Kidney (tissue), 14 donors: ENCODE data around the gene MOSPD3. TPM values are rescaled to one million over a fixed set of nuclear protein-coding genes. Genes with fewer than 3 reads are reported as not detected.

Source experiments
- DNase-seq, 5 donors: peaks; one replicate each; pipeline ENCODE4 v3.0.0-alpha.2; 2013 to 2020
- FAIRE-seq: peaks from 2 replicates; lab custom pipeline; 2012; peaks lifted over from hg19 to GRCh38; lab: Jason Lieb, UNC
- H3K27ac ChIP-seq, 2 donors: one replicate each; pipeline ENCODE4 v1.7.0; 2013; ENCODE audit warnings: low read depth in 2 of 2, low read length in 2 of 2, inconsistent platforms in 1 of 2
- H3K27me3 ChIP-seq: one replicate; pipeline ENCODE4 v1.7.1; 2013; ENCODE audit warnings: low read length, inconsistent platforms; ENCODE audit not compliant: control insufficient read depth, insufficient read depth
- H3K36me3 ChIP-seq, 3 donors: one replicate each; pipeline versions ENCODE4 v1.7.0 to v1.7.1; 2013; ENCODE audit warnings: low read length in 3 of 3, control low read depth in 1 of 3, inconsistent platforms in 1 of 3; ENCODE audit not compliant: insufficient read depth in 3 of 3, control insufficient read depth in 2 of 3
- H3K4me1 ChIP-seq, 3 donors: one replicate each; pipeline versions ENCODE4 v1.7.0 to v1.7.1; 2013; ENCODE audit warnings: low read length in 3 of 3, inconsistent platforms in 1 of 3, low read depth in 1 of 3; ENCODE audit not compliant: control insufficient read depth in 2 of 3, insufficient read depth in 2 of 3
- H3K4me3 ChIP-seq, 3 donors: one replicate each; pipeline versions ENCODE4 v1.7.0 to v1.8.1; 2013; ENCODE audit warnings: low read length in 3 of 3, control low read depth in 1 of 3, inconsistent platforms in 1 of 3
- H3K9ac ChIP-seq, 3 donors: one replicate each; pipeline versions ENCODE4 v1.7.0 to v1.7.1; 2013; ENCODE audit warnings: low read length in 3 of 3, control low read depth in 1 of 3, inconsistent platforms in 1 of 3
- H3K9me3 ChIP-seq, 3 donors: one replicate each; pipeline versions ENCODE4 v1.7.0 to v1.7.1; 2013; ENCODE audit warnings: low read length in 3 of 3, control low read depth in 1 of 3, inconsistent platforms in 1 of 3; ENCODE audit not compliant: control insufficient read depth in 2 of 3, insufficient read depth in 1 of 3
- CTCF ChIP-seq: IDR thresholded peaks from 3 replicates; pipeline ENCODE4 v1.5.1; 2012; ENCODE audit warnings: mild to moderate bottlenecking, moderate library complexity, borderline replicate concordance; ENCODE audit not compliant: insufficient read depth; ENCODE audit errors: extremely low read depth
- intact Hi-C: fragments of 100-400 bp; cut with DNase I; formaldehyde crosslinking; loops from one replicate; pipeline ENCODE4 v1.11.1; 2022
- polyA plus RNA-seq: library from polyadenylated mRNA; stranded (reverse); fragments of 350-450 nt; fragmentation: Illumina TruSeq; extraction: RNeasy Lipid Tissue Mini Kit (QIAGEN cat#74804); gene quantifications from one replicate; pipeline ENCODE4 v1.2.3, GENCODE V29; 2014; ENCODE audit warnings: low read depth, low replicate concordance; ENCODE audit not compliant: insufficient read depth
- total RNA-seq: library from RNA; stranded (reverse); fragmentation: NEBNext Ultra II Directional; extraction: Animal tissue kit (Norgen Biotek cat#: 25700); gene quantifications from one replicate; pipeline ENCODE4 v1.2.1, GENCODE V29; 2021
- donor health status: control.
- donor health status: control.
- donor health status: control.
- donor health status: control.
- donor health status: control.
- donor health status: DM: yes; HTN: yes; CAD: no.
- donor health status: Normal renal cell carcinoma (clear cell type).

Gene MOSPD3
- total and polyA plus RNA-seq, 2 donors from 2014 or later, result 18.2 to 30.6 TPM

DNA sequence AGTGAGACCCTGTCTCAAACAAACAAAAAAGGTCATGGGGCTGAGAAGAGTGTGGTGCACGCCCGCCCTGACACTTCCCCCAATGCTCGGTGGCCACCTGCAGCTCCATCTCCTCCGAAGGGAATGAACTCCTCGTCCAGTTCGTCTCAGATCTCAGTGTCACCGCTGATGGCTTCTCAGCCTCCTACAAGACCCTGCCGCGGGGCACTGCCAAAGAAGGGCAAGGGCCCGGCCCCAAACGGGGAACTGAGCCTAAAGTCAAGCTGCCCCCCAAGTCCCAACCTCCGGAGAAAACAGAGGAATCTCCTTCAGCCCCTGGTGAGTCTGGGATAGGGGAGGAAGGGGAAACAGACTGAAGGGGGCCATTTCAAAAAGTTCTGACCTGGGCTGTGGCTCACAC is 6.0 kb upstream of the MOSPD3 start:
- H3K27ac ChIP-seq, result no peak overlapping the region
- no peak overlapping the region for H3K4me3 ChIP-seq
- no peak for DNase-seq
- H3K9me3 ChIP-seq, result no peaks in the 10 kb centered on the region
- H3K9ac ChIP-seq, result no peak overlapping the region
- TF ChIP-seq CTCF, result no peak
- FAIRE-seq, result no peak
- no peaks in the 10 kb centered on the region for H3K36me3 ChIP-seq
- H3K27me3 ChIP-seq, result no peaks in the 10 kb centered on the region
- H3K4me1 ChIP-seq, result peaks cover 0 to 7% (median 0%) of the 10 kb centered on the region in 3 donors
- intact Hi-C loops, result no loop called here

DNA sequence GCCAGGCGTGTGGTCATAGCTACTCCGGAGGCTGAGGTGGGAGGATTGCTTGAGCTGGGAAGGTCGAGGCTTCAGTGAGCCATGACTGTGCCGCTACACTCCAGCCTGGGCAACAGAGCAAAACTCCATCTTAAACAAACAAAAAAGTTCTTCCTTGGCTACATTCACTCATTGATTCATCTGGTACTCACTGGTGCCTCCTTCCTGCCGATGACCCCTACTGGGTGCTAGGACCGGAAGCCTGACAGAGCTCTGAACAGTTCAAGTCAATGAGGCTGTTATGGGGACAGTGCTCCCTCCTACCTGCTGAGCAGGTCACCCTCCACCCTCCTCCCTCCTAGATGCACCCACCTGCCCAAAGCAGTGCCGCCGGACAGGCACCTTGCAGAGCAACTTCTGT is 5.2 kb upstream of the MOSPD3 start:
- no peaks in the 10 kb centered on the region for H3K27me3 ChIP-seq
- TF ChIP-seq CTCF, result no peak
- DNase-seq, result no peak
- H3K27ac ChIP-seq, result no peak overlapping the region
- intact Hi-C loops, result no loop called here
- no peak overlapping the region for H3K9ac ChIP-seq
- no peaks in the 10 kb centered on the region for H3K36me3 ChIP-seq
- peaks cover 0 to 7% (median 0%) of the 10 kb centered on the region in 3 donors for H3K4me1 ChIP-seq
- H3K9me3 ChIP-seq, result no peaks in the 10 kb centered on the region
- no peak overlapping the region for H3K4me3 ChIP-seq
- no peak for FAIRE-seq

GRCh38 chr7:100609958-100610357 is 2.4 kb upstream of the MOSPD3 start:
- no peaks in the 10 kb centered on the region for H3K9me3 ChIP-seq
- no peaks in the 10 kb centered on the region for H3K36me3 ChIP-seq
- H3K4me3 ChIP-seq, result no peak overlapping the region
- H3K9ac ChIP-seq, result no peak overlapping the region
- DNase-seq, result no peak
- no peak for FAIRE-seq
- no peak for TF ChIP-seq CTCF
- H3K27ac ChIP-seq, result no peak overlapping the region
- intact Hi-C loops, result no loop called here
- no peaks in the 10 kb centered on the region for H3K27me3 ChIP-seq
- peaks cover 0 to 13% (median 0%) of the 10 kb centered on the region in 3 donors for H3K4me1 ChIP-seq
